H1 (cell line): ENCODE data around the gene RLBP1. TPM values are rescaled to one million over a fixed set of nuclear protein-coding genes. Genes with fewer than 3 reads are reported as not detected.

Source experiments
- CTCF ChIA-PET: fragments of 300-600 bp; sonication (Branson Sonifier 250); formaldehyde crosslinking; loops from one replicate; lab custom pipeline; 2021; ENCODE audit not compliant: partially characterized antibody; lab: Charles Lee
- POLR2A ChIA-PET: fragments of 300-600 bp; sonication (Branson Sonifier 250); formaldehyde crosslinking; loops from one replicate; lab custom pipeline; 2021; ENCODE audit warnings: inconsistent platforms; ENCODE audit not compliant: partially characterized antibody; lab: Charles Lee
- DNase-seq, 2 experiments: peaks; one replicate each; pipeline versions ENCODE4 v3.0.0 to v3.0.0-alpha.2; 2010 to 2022; ENCODE audit warnings: low spot score in 2 of 2, low read depth in 1 of 2, mixed read lengths in 1 of 2
- FAIRE-seq: peaks from 2 replicates; lab custom pipeline; 2011; peaks lifted over from hg19 to GRCh38; lab: Jason Lieb, UNC
- H2AFZ ChIP-seq: 2 replicates; pipeline ENCODE4 v1.8.1; 2012; ENCODE audit warnings: low read length, inconsistent platforms
- H2AK5ac ChIP-seq: 2 replicates; pipeline ENCODE4 v1.6.1; 2013; ENCODE audit warnings: low read depth, low read length
- H2BK120ac ChIP-seq: replicated peaks from 2 replicates; pipeline ENCODE3; 2013; ENCODE audit warnings: low read depth, low read length, inconsistent platforms
- H2BK12ac ChIP-seq: 2 replicates; pipeline ENCODE4 v1.6.1; 2013; ENCODE audit warnings: low read depth, low read length
- H2BK15ac ChIP-seq: 2 replicates; pipeline ENCODE4 v1.6.1; 2013; ENCODE audit warnings: low read length
- H2BK20ac ChIP-seq: 2 replicates; pipeline ENCODE4 v1.6.1; 2013; ENCODE audit warnings: low read length
- H2BK5ac ChIP-seq: 2 replicates; pipeline ENCODE4 v1.6.1; 2013; ENCODE audit warnings: low read depth, low read length
- H3K14ac ChIP-seq: 2 replicates; pipeline ENCODE4 v1.6.1; 2013; ENCODE audit warnings: inconsistent platforms; ENCODE audit not compliant: insufficient read length
- H3K18ac ChIP-seq: 2 replicates; pipeline ENCODE4 v1.6.1; 2013; ENCODE audit warnings: low read length; ENCODE audit errors: extremely low read depth
- H3K23ac ChIP-seq: 2 replicates; pipeline ENCODE4 v1.6.1; 2013; ENCODE audit warnings: inconsistent platforms; ENCODE audit not compliant: insufficient read length
- H3K23me2 ChIP-seq: 2 replicates; pipeline ENCODE4 v1.6.1; 2013; ENCODE audit warnings: low read depth, low read length
- H3K27ac ChIP-seq: 2 replicates; pipeline ENCODE4 v1.6.1; 2011; ENCODE audit warnings: low read depth, low read length, inconsistent platforms
- H3K27me3 ChIP-seq, 4 experiments: replicated peaks in 1 of 4; 1 replicate in 1 of 4; 2 replicates in 3 of 4; pipeline versions ENCODE4 v1.6.1 to v1.8.1; 2011 to 2013; ENCODE audit warnings: low read length in 3 of 4, mild to moderate bottlenecking in 3 of 4, inconsistent platforms in 2 of 4, mixed read lengths in 2 of 4, moderate library complexity in 1 of 4; ENCODE audit not compliant: control insufficient read depth in 3 of 4, insufficient read depth in 3 of 4; ENCODE audit errors: extremely low read depth in 1 of 4
- H3K36me3 ChIP-seq, 4 experiments: 2 replicates each; pipeline versions ENCODE4 v1.6.1 to v1.8.1; 2011 to 2013; ENCODE audit warnings: mild to moderate bottlenecking in 4 of 4, low read length in 3 of 4, moderate library complexity in 2 of 4, control low read depth in 1 of 4, inconsistent platforms in 1 of 4; ENCODE audit not compliant: insufficient read depth in 4 of 4, control insufficient read depth in 2 of 4
- H3K4ac ChIP-seq: replicated peaks from 2 replicates; pipeline ENCODE3; 2013; ENCODE audit warnings: low read length, low read depth, mixed read lengths, inconsistent platforms; ENCODE audit not compliant: insufficient read length
- H3K4me1 ChIP-seq, 4 experiments: replicated peaks in 1 of 4; 1 replicate in 1 of 4; 2 replicates in 3 of 4; pipeline versions ENCODE4 v1.6.1 to v1.8.1; 2011 to 2013; ENCODE audit warnings: low read length in 3 of 4, inconsistent platforms in 2 of 4, mixed read lengths in 1 of 4; ENCODE audit not compliant: insufficient read depth in 4 of 4, control insufficient read depth in 3 of 4
- H3K4me2 ChIP-seq, 2 experiments: 2 replicates each; pipeline versions ENCODE4 v1.6.1 to v1.8.1; 2011 to 2013; ENCODE audit warnings: low read depth in 2 of 2, low read length in 2 of 2, control low read depth in 1 of 2, inconsistent platforms in 1 of 2, mild to moderate bottlenecking in 1 of 2; ENCODE audit not compliant: insufficient read depth in 1 of 2
- H3K4me3 ChIP-seq, 4 experiments: fragments of 200-600, 300-600 bp in 1 of 4; sonication (generic), shearing (Covaris generic), sonication (Bioruptor Twin) in 1 of 4; 2 replicates each; pipeline versions ENCODE4 v1.5.1 to v1.8.1; 2011 to 2016; ENCODE audit warnings: low read length in 4 of 4, low read depth in 3 of 4, control low read depth in 2 of 4, inconsistent platforms in 2 of 4, mild to moderate bottlenecking in 2 of 4, mixed read lengths in 1 of 4, moderate library complexity in 1 of 4; ENCODE audit not compliant: insufficient read depth in 2 of 4; ENCODE audit errors: extremely low read depth in 1 of 4
- H3K56ac ChIP-seq: replicated peaks from 2 replicates; pipeline ENCODE3; 2013; ENCODE audit warnings: low read depth, mild to moderate bottlenecking, mixed read lengths, low read length, inconsistent platforms; ENCODE audit not compliant: insufficient read length
- H3K79me1 ChIP-seq: 2 replicates; pipeline ENCODE4 v1.6.1; 2013; ENCODE audit warnings: low read depth, low read length, control low read depth
- H3K79me2 ChIP-seq, 2 experiments: 2 replicates each; pipeline versions ENCODE4 v1.6.1 to v1.8.1; 2012 to 2013; ENCODE audit warnings: low read length in 2 of 2, mild to moderate bottlenecking in 2 of 2, inconsistent platforms in 1 of 2; ENCODE audit not compliant: insufficient read depth in 2 of 2, control insufficient read depth in 1 of 2
- H3K9ac ChIP-seq, 4 experiments: replicated peaks in 1 of 4; 1 replicate in 1 of 4; 2 replicates in 3 of 4; pipeline versions ENCODE4 v1.6.1 to v1.8.1; 2011 to 2013; ENCODE audit warnings: low read depth in 3 of 4, low read length in 3 of 4, control low read depth in 2 of 4, mild to moderate bottlenecking in 2 of 4, moderate library complexity in 2 of 4, inconsistent platforms in 1 of 4; ENCODE audit errors: extremely low read depth in 1 of 4
- H3K9me3 ChIP-seq, 2 experiments: 2 replicates each; pipeline versions ENCODE4 v1.6.1 to v1.8.1; 2012 to 2013; ENCODE audit warnings: mild to moderate bottlenecking in 2 of 2, moderate library complexity in 2 of 2, control low read depth in 1 of 2, inconsistent platforms in 1 of 2, low read depth in 1 of 2, low read length in 1 of 2, mixed read lengths in 1 of 2; ENCODE audit not compliant: insufficient read depth in 2 of 2
- H4K20me1 ChIP-seq, 2 experiments: replicated peaks in 1 of 2; 2 replicates each; pipeline versions ENCODE3 to v1.8.1; 2011 to 2013; ENCODE audit warnings: inconsistent platforms in 2 of 2, low read length in 2 of 2, mild to moderate bottlenecking in 1 of 2; ENCODE audit not compliant: insufficient read depth in 2 of 2, control insufficient read depth in 1 of 2
- H4K5ac ChIP-seq: 2 replicates; pipeline ENCODE4 v1.6.1; 2013; ENCODE audit warnings: low read length, low read depth, mixed read lengths, inconsistent platforms; ENCODE audit not compliant: insufficient read length
- H4K8ac ChIP-seq: 2 replicates; pipeline ENCODE4 v1.8.0; 2013; ENCODE audit warnings: mild to moderate bottlenecking, moderate library complexity, low read length, inconsistent platforms; ENCODE audit not compliant: insufficient read depth; ENCODE audit errors: extremely low read depth
- H4K91ac ChIP-seq: replicated peaks from 2 replicates; pipeline ENCODE3; 2013; ENCODE audit warnings: low read length, mixed read lengths, inconsistent platforms; ENCODE audit not compliant: insufficient read length
- ATF3 ChIP-seq: IDR thresholded peaks from 2 replicates; pipeline ENCODE4 v1.6.1; 2011; ENCODE audit warnings: low read depth, mild to moderate bottlenecking, low read length; ENCODE audit not compliant: insufficient read depth
- BACH1 ChIP-seq: IDR thresholded peaks from 2 replicates; pipeline ENCODE4 v1.6.1; 2012; ENCODE audit warnings: low read length, improper control_type of control experiment
- BCL11A ChIP-seq, 2 experiments: IDR thresholded peaks; one replicate each; pipeline ENCODE4 v1.6.1; 2011; ENCODE audit warnings: low read depth in 2 of 2, low read length in 2 of 2, mild to moderate bottlenecking in 2 of 2
- CEBPB ChIP-seq: IDR thresholded peaks from 2 replicates; pipeline ENCODE4 v1.6.1; 2012; ENCODE audit warnings: low read depth, low read length
- CHD2 ChIP-seq: IDR thresholded peaks from 2 replicates; pipeline ENCODE4 v1.6.1; 2012; ENCODE audit warnings: low read length, improper control_type of control experiment
- EGR1 ChIP-seq: IDR thresholded peaks from 2 replicates; pipeline ENCODE4 v1.6.1; 2011; ENCODE audit warnings: low read depth, low read length, borderline replicate concordance
- GTF2F1 ChIP-seq: IDR thresholded peaks from 2 replicates; pipeline ENCODE4 v1.6.1; 2012; ENCODE audit warnings: low read depth, low read length, improper control_type of control experiment, borderline replicate concordance
- KDM1A ChIP-seq: fragments of 200-600, 300-600 bp; sonication (generic); IDR thresholded peaks from 2 replicates; pipeline ENCODE4 v1.7.1; 2016; ENCODE audit warnings: mild to moderate bottlenecking, low read length, borderline replicate concordance
- KDM4A ChIP-seq: IDR thresholded peaks from one replicate; pipeline ENCODE4 v1.7.1; 2012; ENCODE audit warnings: low read depth, mild to moderate bottlenecking, moderate library complexity, low read length, inconsistent platforms; ENCODE audit not compliant: severe bottlenecking
- MAX ChIP-seq: IDR thresholded peaks from 2 replicates; pipeline ENCODE4 v1.6.1; 2012; ENCODE audit warnings: inconsistent platforms
- RNF2 ChIP-seq: fragments of 200-900, 300-1000 bp; sonication (generic); IDR thresholded peaks from 2 replicates; pipeline ENCODE4 v1.7.1; 2016; ENCODE audit warnings: borderline replicate concordance, low read depth, mild to moderate bottlenecking, antibody characterized with exemption, low read length; ENCODE audit not compliant: poor library complexity, severe bottlenecking; ENCODE audit errors: missing control alignments
- SP1 ChIP-seq: IDR thresholded peaks from 2 replicates; pipeline ENCODE4 v1.6.1; 2011; ENCODE audit warnings: low read depth, low read length
- SRF ChIP-seq: IDR thresholded peaks from 2 replicates; pipeline ENCODE4 v1.6.1; 2011; ENCODE audit warnings: mild to moderate bottlenecking, low read depth, low read length, moderate library complexity
- ZNF274 ChIP-seq: IDR thresholded peaks from 2 replicates; pipeline ENCODE4 v1.7.0; 2012; ENCODE audit warnings: low read length, borderline replicate concordance; ENCODE audit errors: extremely low read depth
- WGBS, 2 experiments: shearing (Covaris generic) in 1 of 2; methylation state at CpG; one replicate each; pipeline versions ENCODE4 v1.1.6 to v1.1.7; 2013 to 2015; ENCODE audit warnings: low lambda C conversion rate in 2 of 2, mixed read lengths in 2 of 2, inconsistent platforms in 1 of 2, low coverage in 1 of 2, missing lambda C conversion rate in 1 of 2; ENCODE audit not compliant: insufficient replicate concordance in 2 of 2, insufficient coverage in 1 of 2, insufficient read length in 1 of 2; ENCODE audit errors: extremely low coverage in 1 of 2, missing lambda C conversion rate in 1 of 2; 5-methylcytosine and 5-hydroxymethylcytosine counted together
- polyA plus RNA-seq, 7 experiments: library from polyadenylated mRNA; depleted of rRNA in 3 of 7; stranded (reverse) in 5 of 7; unstranded in 2 of 7; fragments of >200 nt in 5 of 7; fragments of 200-250 nt in 2 of 7; gene quantifications; 1 replicate in 5 of 7; 2 replicates in 1 of 7; 4 replicates in 1 of 7; pipeline versions ENCODE4 v1.2.1 to v1.2.3, GENCODE V29; 2011 to 2013; ENCODE audit warnings: missing spikeins in 2 of 7, mixed read lengths in 2 of 7
- total RNA-seq: library from RNA; stranded (reverse); fragmentation: NEBNext Ultra II Directional; extraction: Animal tissue kit (Norgen Biotek cat#: 25700); gene quantifications from 2 replicates; pipeline ENCODE4 v1.2.1, GENCODE V29; 2021

The RLBP1 gene
- total and polyA plus RNA-seq, 2 of the 8 experiments (the other 6 are each of a cell fraction or from before 2014, with no cell fraction given) = 0.05 TPM; not detected in 1

DNA sequence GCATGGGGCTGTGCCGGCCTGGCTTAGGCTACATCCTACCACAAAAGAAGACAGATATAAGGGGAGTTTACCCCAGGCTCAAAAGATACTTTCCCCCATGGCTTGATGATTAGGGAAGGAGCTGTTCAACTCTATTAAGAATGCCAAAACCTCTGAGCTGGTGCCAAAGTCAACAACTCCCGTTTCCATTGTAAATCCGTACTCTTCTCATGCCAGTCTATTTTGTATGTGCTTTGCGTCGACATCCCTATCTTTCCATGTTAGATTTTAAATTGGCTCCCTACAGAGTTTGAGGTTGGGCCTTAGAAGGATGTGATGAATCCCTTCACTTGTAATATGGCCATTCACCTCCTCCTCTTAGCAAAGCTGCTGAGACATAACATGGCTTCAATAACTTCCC is 46.9 kb downstream of the RLBP1 start:
- H3K36me3 ChIP-seq = peaks cover 0 to 3% (median 0%) of the 10 kb centered on the region in 4 experiments; a peak in 1 of 8 replicates
- H2BK5ac ChIP-seq = no peak overlapping the region
- H4K5ac ChIP-seq = no peak overlapping the region
- no peak overlapping the region for H4K91ac ChIP-seq
- no peak overlapping the region for H3K27ac ChIP-seq
- H3K23ac ChIP-seq = no peak overlapping the region
- no peaks in the 10 kb centered on the region; the same call in 1 of the 2 replicates for H3K23me2 ChIP-seq
- no peak overlapping the region for H3K4me3 ChIP-seq
- no peaks in the 10 kb centered on the region for H4K20me1 ChIP-seq
- H2BK15ac ChIP-seq = no peak overlapping the region
- H3K4ac ChIP-seq = no peak overlapping the region
- H3K9ac ChIP-seq = no peak overlapping the region
- H2AK5ac ChIP-seq = no peak overlapping the region
- ChIA-PET CTCF (interaction anchor here (0.6 to 10.5 kb wide), 18 partner anchors 9 to 269 kb away, joined by 3 to 198 read pairs (median 5); no protein-coding TSS in a partner anchor), POLR2A (no interaction called here)
- no peak overlapping the region for H3K18ac ChIP-seq
- H3K9me3 ChIP-seq = no peaks in the 10 kb centered on the region
- 90% methylated on average over 5 of the region's 5 CpGs; no CpG with 5 or more reads in 1 of the 2 experiments for WGBS, 2 experiments
- H3K4me1 ChIP-seq = no peaks in the 10 kb centered on the region
- H2BK12ac ChIP-seq = no peak overlapping the region
- H2BK20ac ChIP-seq = no peak overlapping the region
- no peak overlapping the region for H3K4me2 ChIP-seq
- DNase-seq = no peak
- H3K56ac ChIP-seq = no peak overlapping the region
- no peaks in the 10 kb centered on the region for H3K79me2 ChIP-seq
- no peak overlapping the region for H4K8ac ChIP-seq
- no peak overlapping the region for H3K14ac ChIP-seq
- no peaks in the 10 kb centered on the region for H3K27me3 ChIP-seq
- H2BK120ac ChIP-seq = no peak overlapping the region
- no peak overlapping the region for H2AFZ ChIP-seq
- no peak for FAIRE-seq
- no peaks in the 10 kb centered on the region for H3K79me1 ChIP-seq
- TF ChIP-seq EGR1 = no peak
- TF ChIP-seq RNF2 = no peak
- TF ChIP-seq KDM4A = no peak
- TF ChIP-seq ATF3 = no peak
- no peak for TF ChIP-seq ZNF274
- no peak for TF ChIP-seq SP1
- no peak for TF ChIP-seq BACH1
- TF ChIP-seq GTF2F1 = no peak
- TF ChIP-seq BCL11A (IDR thresholded peaks at IDR 0.05; ENCODE audit: low read depth in 2 of 2, low read length in 2 of 2) = no peak
- no peak for TF ChIP-seq CHD2
- no peak for TF ChIP-seq MAX
- TF ChIP-seq KDM1A = no peak
- TF ChIP-seq CEBPB = no peak
- TF ChIP-seq SRF = no peak
